RWPE1 (cell line): ENCODE data around the gene MIAT.

Source experiments
- CTCF ChIA-PET: fragments of 350-600 bp; sonication (Branson Sonifier 250); formaldehyde crosslinking; extraction: SDS; loops from one replicate; lab custom pipeline; 2021; lab: Yijun Ruan, JAX
- POLR2A ChIA-PET: fragments of 400-600 bp; formaldehyde crosslinking; extraction: SDS; loops from one replicate; lab custom pipeline; 2020; ENCODE audit warnings: antibody characterized with exemption; ENCODE audit not compliant: low non-redundant PET; lab: Yijun Ruan, JAX
- DNase-seq: peaks from one replicate; pipeline ENCODE4 v3.0.0; 2012; ENCODE audit warnings: low spot score
- H3K27ac ChIP-seq: fragments of 450-650 bp; 2 replicates; pipeline ENCODE4 v1.5.1; 2017
- CTCF ChIP-seq: fragments of 450-650 bp; conservative IDR thresholded peaks from 2 replicates; pipeline ENCODE4 v1.5.1; 2017; ENCODE audit warnings: low read depth, mild to moderate bottlenecking

MIAT gene

GRCh38 chr22:26614322-26614721, 43.1 kb upstream of the MIAT start:
- POLR2A ChIA-PET = no interaction called here
- DNase-seq = no peak
- CTCF ChIA-PET = no interaction called here
- no peak for TF ChIP-seq CTCF
- no peak overlapping the region for H3K27ac ChIP-seq

GRCh38 chr22:26615149-26615548, 42.2 kb upstream of the MIAT start:
- DNase-seq = no peak
- no peak for TF ChIP-seq CTCF
- ChIA-PET CTCF (no interaction called here), POLR2A (no interaction called here)
- H3K27ac ChIP-seq = no peak overlapping the region

- H3K27ac ChIP-seq = no peak overlapping the region
- no peak for DNase-seq
- POLR2A ChIA-PET = no interaction called here
- CTCF ChIA-PET = no interaction called here
- no peak for TF ChIP-seq CTCF
These were observed 41.5 kb upstream of the MIAT start for GRCh38 chr22:26615830-26616435.

- TF ChIP-seq CTCF = no peak
- no peak for DNase-seq
- ChIA-PET CTCF (no interaction called here), POLR2A (no interaction called here)
- H3K27ac ChIP-seq = no peak overlapping the region
These were observed 40.7 kb upstream of the MIAT start for GRCh38 chr22:26616650-26617049.

- ChIA-PET POLR2A (no interaction called here), CTCF (no interaction called here)
- H3K27ac ChIP-seq = no peak within 1 kb of the TSS
- no peak for TF ChIP-seq CTCF
- no peak for DNase-seq
These were observed 39.9 kb upstream of the MIAT start, which contains the start of gene CRYBB1 for GRCh38 chr22:26617271-26618199. CRYBB1 (minus strand) TSS chr22:26618027; CDS start chr22:26616319, 1,708 bp downstream.

- no peak overlapping the region for H3K27ac ChIP-seq
- POLR2A ChIA-PET = no interaction called here
- CTCF ChIA-PET = no interaction called here
- TF ChIP-seq CTCF = no peak
- DNase-seq = no peak
These were observed 38.9 kb upstream of the MIAT start for GRCh38 chr22:26618455-26618854.
